ENCODE results near the gene C1orf198.

C1orf198 gene

GRCh38 chr1:230851291-230851691 is 17.0 kb downstream of the C1orf198 start:
- Histone ChIP-seq H3K27me3 (ENCODE audit: insufficient read depth, poor library complexity, severe bottlenecking) (no peaks in the 10 kb centered on the region), H3K4me3 (replicated peaks; ENCODE audit: insufficient read depth, low read length) (no peak overlapping the region), H3K27ac (replicated peaks) (no peak overlapping the region)
- DNase-seq (ENCODE audit: low read depth in 1 of 2, low spot score in 1 of 2), result no peak
- TF ChIP-seq POLR2AphosphoS5 (IDR thresholded peaks at IDR 0.05; ENCODE audit: low read depth), result no peak
- TF ChIP-seq REST (IDR thresholded peaks at IDR 0.05; ENCODE audit: insufficient replicate concordance, low read depth), result no peak
- TF ChIP-seq SPI1 (IDR thresholded peaks at IDR 0.05; ENCODE audit: borderline replicate concordance, low read depth), result no peak
- TF ChIP-seq CTCF (IDR thresholded peaks at IDR 0.05; ENCODE audit: insufficient read depth, low read length), result no peak
- TF ChIP-seq GABPA (IDR thresholded peaks at IDR 0.05; ENCODE audit: low read depth), result no peak

GRCh38 chr1:230850547-230850946 is 17.8 kb downstream of the C1orf198 start:
- no peak for DNase-seq (ENCODE audit: low read depth in 1 of 2, low spot score in 1 of 2)
- no peaks in the 10 kb centered on the region for H3K27me3 ChIP-seq (ENCODE audit: insufficient read depth, poor library complexity, severe bottlenecking)
- TF ChIP-seq REST (IDR thresholded peaks at IDR 0.05; ENCODE audit: insufficient replicate concordance, low read depth) (no peak), SPI1 (IDR thresholded peaks at IDR 0.05; ENCODE audit: borderline replicate concordance, low read depth) (no peak), GABPA (IDR thresholded peaks at IDR 0.05; ENCODE audit: low read depth) (no peak), CTCF (IDR thresholded peaks at IDR 0.05; ENCODE audit: insufficient read depth, low read length) (no peak), POLR2AphosphoS5 (IDR thresholded peaks at IDR 0.05; ENCODE audit: low read depth) (no peak)
- no peak overlapping the region for H3K27ac ChIP-seq (replicated peaks)
- no peak overlapping the region for H3K4me3 ChIP-seq (replicated peaks; ENCODE audit: insufficient read depth, low read length)

- Histone ChIP-seq H3K27ac (replicated peaks) (no peak overlapping the region), H3K27me3 (ENCODE audit: insufficient read depth, poor library complexity, severe bottlenecking) (no peaks in the 10 kb centered on the region), H3K4me3 (replicated peaks; ENCODE audit: insufficient read depth, low read length) (no peak overlapping the region)
- no peak for DNase-seq (ENCODE audit: low read depth in 1 of 2, low spot score in 1 of 2)
- no peak for TF ChIP-seq CTCF (IDR thresholded peaks at IDR 0.05; ENCODE audit: insufficient read depth, low read length)
- TF ChIP-seq POLR2AphosphoS5 (IDR thresholded peaks at IDR 0.05; ENCODE audit: low read depth), result no peak
- TF ChIP-seq SPI1 (IDR thresholded peaks at IDR 0.05; ENCODE audit: borderline replicate concordance, low read depth), result no peak
- no peak for TF ChIP-seq GABPA (IDR thresholded peaks at IDR 0.05; ENCODE audit: low read depth)
- no peak for TF ChIP-seq REST (IDR thresholded peaks at IDR 0.05; ENCODE audit: insufficient replicate concordance, low read depth)
Measured at GRCh38 chr1:230849451-230850224, 18.7 kb downstream of the C1orf198 start.

Measured in HL-60 (cell line).